Measurements from ENCODE around the gene DEFB128. TPM values are rescaled to one million over a fixed set of nuclear protein-coding genes. Genes with fewer than 3 reads are reported as not detected.

Gene DEFB128
- polyA plus RNA-seq (2011; rRNA removed) (not detected in 2 replicates), polyA minus RNA-seq (2011; rRNA and poly(A)+ RNA removed) (not detected in 2 replicates)

DNA sequence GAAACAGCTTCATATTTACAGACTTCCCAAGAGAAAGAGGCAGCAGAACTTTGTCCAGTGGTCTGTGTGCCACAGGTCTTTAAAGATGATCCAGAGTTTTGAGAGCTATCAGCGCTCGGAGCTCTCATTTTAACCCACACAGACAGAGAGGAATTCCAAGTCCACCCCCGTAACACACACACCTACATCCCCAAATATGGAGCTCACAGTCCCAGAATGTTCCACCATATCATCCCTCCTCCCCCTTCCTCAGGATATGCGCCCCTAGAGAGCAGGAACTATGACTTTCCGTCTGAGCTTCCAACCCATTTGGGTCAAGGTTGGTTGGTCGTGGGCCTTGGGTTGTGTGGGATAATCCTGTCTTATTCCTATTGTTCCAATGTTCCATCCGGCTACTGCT lies at the start of gene DEFB128:
Gene DEFB128 (minus strand): TSS at position 101 of the 400 bp plus-strand sequence. CDS start 88 bp downstream, at position 13.
- TF ChIP-seq, protein P1, sequence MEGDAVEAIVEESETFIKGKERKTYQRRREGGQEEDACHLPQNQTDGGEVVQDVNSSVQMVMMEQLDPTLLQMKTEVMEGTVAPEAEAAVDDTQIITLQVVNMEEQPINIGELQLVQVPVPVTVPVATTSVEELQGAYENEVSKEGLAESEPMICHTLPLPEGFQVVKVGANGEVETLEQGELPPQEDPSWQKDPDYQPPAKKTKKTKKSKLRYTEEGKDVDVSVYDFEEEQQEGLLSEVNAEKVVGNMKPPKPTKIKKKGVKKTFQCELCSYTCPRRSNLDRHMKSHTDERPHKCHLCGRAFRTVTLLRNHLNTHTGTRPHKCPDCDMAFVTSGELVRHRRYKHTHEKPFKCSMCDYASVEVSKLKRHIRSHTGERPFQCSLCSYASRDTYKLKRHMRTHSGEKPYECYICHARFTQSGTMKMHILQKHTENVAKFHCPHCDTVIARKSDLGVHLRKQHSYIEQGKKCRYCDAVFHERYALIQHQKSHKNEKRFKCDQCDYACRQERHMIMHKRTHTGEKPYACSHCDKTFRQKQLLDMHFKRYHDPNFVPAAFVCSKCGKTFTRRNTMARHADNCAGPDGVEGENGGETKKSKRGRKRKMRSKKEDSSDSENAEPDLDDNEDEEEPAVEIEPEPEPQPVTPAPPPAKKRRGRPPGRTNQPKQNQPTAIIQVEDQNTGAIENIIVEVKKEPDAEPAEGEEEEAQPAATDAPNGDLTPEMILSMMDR (IDR thresholded peaks at IDR 0.05; ENCODE audit: insufficient read depth, low read depth, low read length) = no peak
- H3K36me3 ChIP-seq (ENCODE audit: control insufficient read depth, insufficient read depth, low read length) = no peaks in the 10 kb centered on the region
- ChIA-PET POLR2A (no interaction called here), CTCF (interaction anchor here (0.9 kb wide), 1 partner anchor 10 kb away, joined by 3 read pairs; no protein-coding TSS in a partner anchor)
- no peak for DNase-seq (ENCODE audit: low read depth)
- no peaks in the 10 kb centered on the region for H3K27me3 ChIP-seq (ENCODE audit: control insufficient read depth, insufficient read depth, low read length)
- no peak within 1 kb of the TSS for H3K4me3 ChIP-seq (ENCODE audit: low read depth, low read length)

GRCh38 chr20:237929-238328 lies 48.4 kb upstream of the DEFB128 start:
- TF ChIP-seq, protein P1 (IDR thresholded peaks at IDR 0.05; ENCODE audit: insufficient read depth, low read depth, low read length) = no peak
- POLR2A ChIA-PET = no interaction called here
- H3K4me3 ChIP-seq (ENCODE audit: low read depth, low read length) = no peak overlapping the region
- no peaks in the 10 kb centered on the region for H3K36me3 ChIP-seq (ENCODE audit: control insufficient read depth, insufficient read depth, low read length)
- DNase-seq (ENCODE audit: low read depth) = no peak
- CTCF ChIA-PET = interaction anchor here (1.5 kb wide), 1 partner anchor 29 kb away, joined by 4 read pairs; no protein-coding TSS in a partner anchor
- H3K27me3 ChIP-seq (ENCODE audit: control insufficient read depth, insufficient read depth, low read length) = no peaks in the 10 kb centered on the region; the same call in 1 of the 2 replicates

DNA sequence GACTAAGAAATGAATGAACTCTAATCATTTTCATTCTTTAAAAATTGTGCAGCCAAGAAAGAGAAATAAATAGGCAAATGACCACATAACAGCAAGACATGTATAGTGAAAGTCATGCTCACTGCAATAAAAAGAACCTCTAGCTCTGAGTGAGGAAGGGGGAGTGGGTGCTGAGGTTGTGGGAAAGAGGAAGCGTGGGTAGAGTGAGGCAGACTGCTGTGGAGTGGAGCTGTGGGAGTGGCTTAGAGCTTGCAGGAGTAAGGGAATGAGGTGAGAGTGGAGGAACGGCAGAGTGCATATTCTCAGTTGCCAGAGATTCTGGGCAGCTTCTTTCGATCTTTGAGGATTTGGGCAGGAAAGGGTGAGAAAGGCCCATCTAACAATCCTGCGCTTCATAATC lies 48.0 kb upstream of the DEFB128 start:
- POLR2A ChIA-PET = no interaction called here

DNA sequence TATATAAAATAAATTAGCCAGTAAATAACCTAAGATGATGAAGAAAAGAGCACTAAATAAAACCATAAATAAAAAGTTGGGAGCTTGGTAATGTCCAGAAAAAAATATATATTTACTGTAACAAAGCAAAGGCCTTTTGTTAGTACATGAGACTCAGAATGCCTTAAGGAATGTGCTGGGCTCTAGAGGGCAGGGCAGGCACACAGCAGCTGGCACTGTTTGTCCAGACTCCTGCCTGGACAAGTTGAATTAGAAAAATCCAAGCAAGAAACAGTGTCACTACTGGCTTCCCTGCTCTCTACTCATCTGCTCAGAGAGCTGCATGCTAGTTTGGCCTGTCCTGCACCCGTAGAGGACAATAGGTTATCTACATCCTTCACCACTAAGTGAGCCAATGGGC lies 46.4 kb upstream of the DEFB128 start:
- no peak for DNase-seq (ENCODE audit: low read depth)
- Histone ChIP-seq H3K36me3 (ENCODE audit: control insufficient read depth, insufficient read depth, low read length) (no peaks in the 10 kb centered on the region), H3K4me3 (ENCODE audit: low read depth, low read length) (no peak overlapping the region), H3K27me3 (ENCODE audit: control insufficient read depth, insufficient read depth, low read length) (no peaks in the 10 kb centered on the region; the same call in 1 of the 2 replicates)
- TF ChIP-seq, protein P1 (IDR thresholded peaks at IDR 0.05; ENCODE audit: insufficient read depth, low read depth, low read length) = 0 out of 2 replicates have a peak, but pooled peaks have one; percentile 13
- CTCF ChIA-PET = interaction anchor here (1.0 to 1.2 kb wide), 2 partner anchors 11 to 31 kb away, joined by 4 to 6 read pairs; no protein-coding TSS in a partner anchor
- POLR2A ChIA-PET = no interaction called here

More for the DNA sequence above, 48.0 kb upstream of the DEFB128 start:
- DNase-seq (ENCODE audit: low read depth) = no peak
- CTCF ChIA-PET = interaction anchor here (1.5 kb wide), 1 partner anchor 29 kb away, joined by 4 read pairs; no protein-coding TSS in a partner anchor
- H3K4me3 ChIP-seq (ENCODE audit: low read depth, low read length) = no peak overlapping the region
- TF ChIP-seq, protein P1 (IDR thresholded peaks at IDR 0.05; ENCODE audit: insufficient read depth, low read depth, low read length) = no peak
- no peaks in the 10 kb centered on the region; the same call in 1 of the 2 replicates for H3K27me3 ChIP-seq (ENCODE audit: control insufficient read depth, insufficient read depth, low read length)
- no peaks in the 10 kb centered on the region for H3K36me3 ChIP-seq (ENCODE audit: control insufficient read depth, insufficient read depth, low read length)

DNA sequence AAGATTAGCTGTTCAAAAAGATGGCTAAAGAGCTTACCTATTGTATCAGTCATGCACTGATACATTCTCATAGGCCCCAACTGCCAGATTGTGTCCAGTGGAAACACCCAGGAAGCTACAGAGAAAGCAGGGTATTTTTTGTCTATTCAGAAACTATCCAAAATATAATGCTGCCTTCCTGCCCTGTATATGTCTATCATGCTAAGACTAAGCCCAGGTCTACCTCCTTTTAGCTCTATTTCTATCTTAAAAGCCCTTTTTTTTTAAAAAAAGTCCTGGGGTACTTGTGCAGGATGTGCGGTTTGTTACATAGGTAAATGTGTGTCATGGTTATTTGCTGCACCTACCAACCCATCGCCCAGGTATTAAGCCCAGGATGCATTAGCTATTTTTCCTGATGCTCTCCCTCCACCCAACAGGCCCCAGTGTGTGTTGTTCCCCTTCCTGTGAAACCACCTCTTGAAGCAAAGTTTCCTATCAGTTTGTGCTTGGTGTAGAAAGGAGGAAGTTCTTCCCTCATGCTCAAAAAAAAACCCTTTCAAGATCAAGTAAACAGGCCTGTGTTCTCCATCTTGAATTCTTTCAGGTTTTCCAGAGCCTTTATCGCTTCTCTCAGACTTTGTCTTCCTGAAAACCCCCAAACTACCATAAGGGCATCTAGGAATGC lies 38.1 kb upstream of the DEFB128 start:
- CTCF ChIA-PET = interaction anchor here (0.9 to 2.1 kb wide), 3 partner anchors 10 to 32 kb away, joined by 3 to 4 read pairs (median 4); no protein-coding TSS in a partner anchor

More for the DNA sequence above, 38.1 kb upstream of the DEFB128 start:
- Histone ChIP-seq H3K4me3 (ENCODE audit: low read depth, low read length) (no peak overlapping the region), H3K36me3 (ENCODE audit: control insufficient read depth, insufficient read depth, low read length) (no peaks in the 10 kb centered on the region), H3K27me3 (ENCODE audit: control insufficient read depth, insufficient read depth, low read length) (peaks cover 2% of the 10 kb centered on the region)
- DNase-seq (ENCODE audit: low read depth) = no peak
- POLR2A ChIA-PET = no interaction called here
- TF ChIP-seq, protein P1 (IDR thresholded peaks at IDR 0.05; ENCODE audit: insufficient read depth, low read depth, low read length) = no peak
